22Rv1 (cell line): ENCODE data around the gene TOP1.
A peak's percentile ranks its signal among the peaks of the same experiment; 100 is the strongest.

Source experiments
- H3K27ac ChIP-seq: fragments of 450-650 bp; 2 replicates; pipeline ENCODE4 v1.5.1; 2017
- CTCF ChIP-seq: fragments of 450-650 bp; IDR thresholded peaks from 2 replicates; pipeline ENCODE4 v1.5.1; 2017; ENCODE audit warnings: mild to moderate bottlenecking
- ZFX ChIP-seq: fragments of 450-650 bp; IDR thresholded peaks from 2 replicates; pipeline ENCODE4 v1.6.1; 2017; ENCODE audit warnings: antibody characterized with exemption, borderline replicate concordance

The TOP1 gene

GRCh38 chr20:41173161-41173721 is 144.6 kb downstream of the TOP1 start:
- TF ChIP-seq ZFX (no peak), CTCF (peak; percentile 90)
- H3K27ac ChIP-seq: no peak overlapping the region

- no peak overlapping the region for H3K27ac ChIP-seq
- TF ChIP-seq ZFX: no peak
- no peak for TF ChIP-seq CTCF
Measured at GRCh38 chr20:41173791-41174341, 145.2 kb downstream of the TOP1 start.
